Parathyroid adenoma (tissue), 2 donors: ENCODE measurements around the gene MAPK9.

Experiments used
- H2AFZ ChIP-seq: fragments of 300-600 bp; sonication (generic); one replicate; pipeline ENCODE4 v1.7.0; 2017; ENCODE audit warnings: antibody characterized with exemption, mild to moderate bottlenecking
- H3K27ac ChIP-seq: fragments of 300-600 bp; sonication (generic); one replicate; pipeline ENCODE4 v1.7.0; 2017
- H3K27me3 ChIP-seq: fragments of 300-600 bp; sonication (generic); one replicate; pipeline ENCODE4 v1.7.0; 2017; ENCODE audit warnings: low read length; ENCODE audit not compliant: control insufficient read depth, insufficient read depth
- H3K36me3 ChIP-seq: fragments of 300-600 bp; sonication (generic); one replicate; pipeline ENCODE4 v1.7.0; 2017; ENCODE audit warnings: low read length; ENCODE audit not compliant: control insufficient read depth, insufficient read depth
- H3K4me1 ChIP-seq: fragments of 300-600 bp; sonication (generic); one replicate; pipeline ENCODE4 v1.7.0; 2017; ENCODE audit warnings: control low read depth
- H3K4me2 ChIP-seq: fragments of 300-600 bp; sonication (generic); one replicate; pipeline ENCODE4 v1.7.0; 2017; ENCODE audit warnings: low read length
- H3K4me3 ChIP-seq: fragments of 300-600 bp; sonication (generic); one replicate; pipeline ENCODE4 v1.7.0; 2017; ENCODE audit warnings: low read depth, low read length
- H3K79me2 ChIP-seq: fragments of 300-600 bp; sonication (generic); one replicate; pipeline ENCODE4 v1.7.0; 2017; ENCODE audit warnings: control low read depth
- H3K9ac ChIP-seq: fragments of 300-600 bp; sonication (generic); one replicate; pipeline ENCODE4 v1.7.0; 2017; ENCODE audit warnings: mild to moderate bottlenecking
- H3K9me3 ChIP-seq: fragments of 300-600 bp; sonication (generic); one replicate; pipeline ENCODE4 v1.7.0; 2017; ENCODE audit warnings: low read length; ENCODE audit not compliant: control insufficient read depth
- CTCF ChIP-seq: fragments of 300-600 bp; sonication (generic); IDR thresholded peaks from one replicate; pipeline ENCODE4 v1.7.0; 2017; ENCODE audit warnings: antibody characterized with exemption, mild to moderate bottlenecking
- donor health status: primary hyperparathyroidism.

Gene MAPK9

GRCh38 chr5:180283026-180283615 is 8.8 kb downstream of the MAPK9 start:
- Histone ChIP-seq H3K27ac (no peak overlapping the region), H3K9ac (no peak overlapping the region), H3K9me3 (no peaks in the 10 kb centered on the region), H3K4me3 (no peak overlapping the region), H2AFZ (no peak overlapping the region), H3K27me3 (no peaks in the 10 kb centered on the region), H3K4me1 (peaks cover 3% of the 10 kb centered on the region), H3K4me2 (no peak overlapping the region), H3K36me3 (no peaks in the 10 kb centered on the region), H3K79me2 (peaks cover 30% of the 10 kb centered on the region)
- TF ChIP-seq CTCF: no peak

GRCh38 chr5:180282281-180282680 is 9.6 kb downstream of the MAPK9 start:
- Histone ChIP-seq H3K4me1 (no peaks in the 10 kb centered on the region), H3K4me2 (no peak overlapping the region), H3K27me3 (no peaks in the 10 kb centered on the region), H3K36me3 (no peaks in the 10 kb centered on the region), H3K9ac (no peak overlapping the region), H3K4me3 (no peak overlapping the region), H3K9me3 (no peaks in the 10 kb centered on the region), H3K79me2 (peaks cover 23% of the 10 kb centered on the region), H2AFZ (no peak overlapping the region), H3K27ac (no peak overlapping the region)
- TF ChIP-seq CTCF: no peak

GRCh38 chr5:180281706-180282105 is 10.2 kb downstream of the MAPK9 start:
- TF ChIP-seq CTCF: no peak
- H3K36me3 ChIP-seq: no peaks in the 10 kb centered on the region
- no peak overlapping the region for H3K4me3 ChIP-seq
- no peaks in the 10 kb centered on the region for H3K9me3 ChIP-seq
- H3K4me2 ChIP-seq: no peak overlapping the region
- no peak overlapping the region for H2AFZ ChIP-seq
- H3K4me1 ChIP-seq: no peaks in the 10 kb centered on the region
- H3K9ac ChIP-seq: no peak overlapping the region
- H3K27me3 ChIP-seq: no peaks in the 10 kb centered on the region
- no peak overlapping the region for H3K27ac ChIP-seq
- H3K79me2 ChIP-seq: peaks cover 17% of the 10 kb centered on the region

- Histone ChIP-seq H3K9ac (no peak overlapping the region), H3K79me2 (no peaks in the 10 kb centered on the region), H3K27ac (no peak overlapping the region), H3K4me3 (no peak overlapping the region), H3K27me3 (no peaks in the 10 kb centered on the region), H2AFZ (no peak overlapping the region), H3K9me3 (no peaks in the 10 kb centered on the region), H3K4me1 (no peaks in the 10 kb centered on the region), H3K4me2 (no peak overlapping the region), H3K36me3 (no peaks in the 10 kb centered on the region)
- TF ChIP-seq CTCF: no peak
Measured at GRCh38 chr5:180274695-180275094, 17.2 kb downstream of the MAPK9 start.

GRCh38 chr5:180271221-180271620 is 20.7 kb downstream of the MAPK9 start:
- TF ChIP-seq CTCF: no peak
- Histone ChIP-seq H3K79me2 (no peaks in the 10 kb centered on the region), H3K9me3 (no peaks in the 10 kb centered on the region), H3K9ac (no peak overlapping the region), H3K27ac (no peak overlapping the region), H3K4me1 (no peaks in the 10 kb centered on the region), H2AFZ (no peak overlapping the region), H3K36me3 (peaks cover 2% of the 10 kb centered on the region), H3K4me2 (no peak overlapping the region), H3K27me3 (no peaks in the 10 kb centered on the region), H3K4me3 (no peak overlapping the region)
